ENCODE measurements around the gene USP34. TPM values are rescaled to one million over a fixed set of nuclear protein-coding genes. Genes with fewer than 3 reads are reported as not detected.
A peak's percentile ranks its signal among the peaks of the same experiment; 100 is the strongest.
"Not testable (repeated sequence)": the region's sequence is repeated elsewhere in the genome, so short reads cannot be mapped to it uniquely, and the experiment has no call there.

Gene USP34
- total RNA-seq, 1 donor from 2014 or later, result 83.8 TPM

DNA sequence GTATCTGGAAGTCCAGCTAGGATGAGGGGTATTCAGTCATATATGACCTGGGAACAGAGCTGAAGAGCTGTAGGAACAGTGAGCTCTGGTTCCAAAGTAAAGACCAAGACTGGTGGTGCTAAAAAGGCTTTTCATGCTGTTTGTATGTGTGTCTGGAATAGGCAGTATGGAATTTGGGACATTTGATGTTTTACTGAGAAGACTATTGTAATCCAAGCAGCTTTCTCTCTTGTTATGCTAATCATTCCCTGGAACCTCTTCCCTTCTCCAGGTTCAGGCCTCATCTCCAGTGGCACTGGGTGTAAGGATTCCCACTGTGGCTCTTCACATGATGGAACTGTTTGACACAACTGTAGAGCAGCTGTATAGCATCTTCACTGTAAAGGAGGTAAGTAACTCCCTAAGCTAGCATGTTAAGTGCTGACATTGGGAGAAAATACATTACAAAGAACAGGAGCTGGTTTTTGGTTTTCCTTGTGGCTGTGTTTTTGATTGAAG is 285.6 kb downstream of the USP34 start:
- no peak for DNase-seq (ENCODE audit: low read depth, low spot score)

DNA sequence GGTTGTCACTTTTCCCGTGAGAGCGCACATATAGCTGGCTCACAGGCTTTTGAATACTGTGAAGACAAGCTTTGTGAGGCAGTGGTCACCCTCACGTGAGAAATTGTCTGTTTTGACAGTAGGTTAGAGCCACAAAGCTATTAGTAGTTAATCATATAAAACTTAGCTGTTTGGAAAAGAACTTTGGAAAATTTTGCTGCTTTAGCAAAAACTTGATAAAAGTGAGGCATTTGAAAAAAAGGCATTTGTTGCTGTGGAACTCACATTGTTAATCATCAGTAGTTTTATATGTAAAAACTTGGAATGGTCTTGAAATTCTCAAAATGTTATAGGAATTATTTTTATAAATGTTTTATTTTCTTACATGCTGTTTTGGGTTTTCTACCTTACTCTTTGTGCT is 286.6 kb downstream of the USP34 start:
- DNase-seq (ENCODE audit: low read depth, low spot score), result no peak

DNA sequence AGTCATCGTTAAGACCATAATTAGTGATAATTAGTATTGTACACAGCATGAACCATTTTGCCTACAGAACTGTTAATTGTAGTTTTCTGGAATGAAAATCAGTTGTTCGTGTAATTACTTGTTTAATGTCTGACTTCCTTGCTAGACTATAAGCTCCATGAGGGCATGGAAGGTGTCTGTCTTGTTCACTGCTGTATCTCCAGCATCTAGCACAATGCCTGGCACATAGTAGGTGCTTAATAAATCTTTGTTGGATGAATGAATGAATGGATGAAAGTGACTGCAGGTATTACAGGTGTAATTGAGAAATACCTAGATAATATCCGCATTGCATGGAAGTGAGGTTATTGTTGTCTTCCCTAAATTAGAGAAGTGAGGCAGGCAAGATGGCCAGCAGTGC is 287.1 kb downstream of the USP34 start:
- DNase-seq (ENCODE audit: low read depth, low spot score), result no peak

DNA sequence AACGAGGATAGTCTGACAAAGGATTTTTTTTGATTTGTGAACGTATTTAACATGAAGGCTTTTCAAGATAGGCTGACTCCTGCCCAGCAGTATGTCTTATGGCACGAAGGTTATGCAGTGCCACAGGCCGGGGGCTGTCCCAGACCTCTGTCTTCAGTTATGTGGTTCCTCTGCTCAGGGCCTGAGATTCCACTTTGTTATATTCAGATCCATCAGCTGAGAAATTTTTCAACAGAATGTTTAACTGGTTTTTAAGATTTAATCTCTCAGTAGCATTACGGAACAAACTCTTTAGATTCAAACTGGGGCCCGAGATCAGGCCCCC is 288.9 kb downstream of the USP34 start:
- DNase-seq (ENCODE audit: low read depth, low spot score), result no peak

DNA sequence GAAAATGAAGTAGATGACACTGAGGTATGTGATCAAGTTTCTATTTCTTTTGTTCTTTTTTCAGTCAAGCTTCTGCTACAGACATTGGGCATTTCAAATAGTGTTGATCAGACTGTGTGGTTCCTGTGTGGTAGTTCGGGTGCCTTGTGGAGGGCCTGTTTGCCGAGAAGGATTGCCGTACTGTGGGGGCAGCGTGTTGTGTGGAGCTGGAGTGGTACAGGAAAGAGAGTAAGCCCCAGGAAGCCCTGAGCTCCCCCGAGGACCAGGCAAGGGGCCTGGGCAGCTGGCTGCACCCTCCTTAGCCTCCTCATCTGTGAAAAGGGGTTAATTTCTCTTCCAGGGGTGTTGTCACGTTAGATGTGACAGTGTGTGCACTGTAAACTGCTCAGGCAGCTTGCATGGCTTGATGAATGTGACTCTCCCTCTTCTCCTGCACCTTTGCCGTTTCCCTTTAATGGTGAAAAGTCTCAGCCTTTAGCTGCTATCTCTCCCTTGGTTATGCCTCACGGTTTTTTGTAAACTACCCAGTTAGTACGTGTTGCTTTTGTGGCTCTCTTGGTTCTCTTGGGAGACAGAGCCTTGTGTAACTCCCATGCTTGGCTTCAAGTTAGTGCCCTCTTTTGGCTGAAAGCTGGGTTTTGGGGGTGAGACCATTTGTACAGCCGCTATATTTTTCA is 289.4 kb downstream of the USP34 start:
- no peak for DNase-seq (ENCODE audit: low read depth, low spot score)

DNA sequence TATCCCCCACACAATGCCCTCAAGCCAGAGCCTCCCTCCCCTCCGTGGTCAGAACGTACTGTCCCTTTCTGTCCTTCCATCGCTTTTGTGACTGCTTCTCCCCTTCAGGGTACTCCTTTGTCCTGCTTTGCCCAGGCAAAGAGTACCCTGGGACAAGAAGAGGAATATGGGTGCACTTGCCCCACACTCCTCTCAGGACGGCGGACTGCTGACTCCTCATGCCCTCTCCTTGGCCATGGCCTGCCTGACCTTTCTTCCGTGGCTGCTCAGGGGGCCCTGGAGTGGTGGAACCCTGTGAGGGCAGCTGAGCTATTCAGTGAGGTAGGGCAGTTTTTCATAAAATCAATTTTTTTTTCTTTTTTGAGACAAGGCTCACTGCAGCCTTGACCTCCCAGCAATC is 290.2 kb downstream of the USP34 start:
- no peak for DNase-seq (ENCODE audit: low read depth, low spot score)

- peak; percentile 27 for DNase-seq (ENCODE audit: low read depth, low spot score)
Observed at GRCh38 chr2:61179701-61180639, 290.9 kb downstream of the USP34 start.

- no peak for DNase-seq (ENCODE audit: low read depth, low spot score)
Observed at GRCh38 chr2:61178603-61179545, 292.0 kb downstream of the USP34 start.

DNA sequence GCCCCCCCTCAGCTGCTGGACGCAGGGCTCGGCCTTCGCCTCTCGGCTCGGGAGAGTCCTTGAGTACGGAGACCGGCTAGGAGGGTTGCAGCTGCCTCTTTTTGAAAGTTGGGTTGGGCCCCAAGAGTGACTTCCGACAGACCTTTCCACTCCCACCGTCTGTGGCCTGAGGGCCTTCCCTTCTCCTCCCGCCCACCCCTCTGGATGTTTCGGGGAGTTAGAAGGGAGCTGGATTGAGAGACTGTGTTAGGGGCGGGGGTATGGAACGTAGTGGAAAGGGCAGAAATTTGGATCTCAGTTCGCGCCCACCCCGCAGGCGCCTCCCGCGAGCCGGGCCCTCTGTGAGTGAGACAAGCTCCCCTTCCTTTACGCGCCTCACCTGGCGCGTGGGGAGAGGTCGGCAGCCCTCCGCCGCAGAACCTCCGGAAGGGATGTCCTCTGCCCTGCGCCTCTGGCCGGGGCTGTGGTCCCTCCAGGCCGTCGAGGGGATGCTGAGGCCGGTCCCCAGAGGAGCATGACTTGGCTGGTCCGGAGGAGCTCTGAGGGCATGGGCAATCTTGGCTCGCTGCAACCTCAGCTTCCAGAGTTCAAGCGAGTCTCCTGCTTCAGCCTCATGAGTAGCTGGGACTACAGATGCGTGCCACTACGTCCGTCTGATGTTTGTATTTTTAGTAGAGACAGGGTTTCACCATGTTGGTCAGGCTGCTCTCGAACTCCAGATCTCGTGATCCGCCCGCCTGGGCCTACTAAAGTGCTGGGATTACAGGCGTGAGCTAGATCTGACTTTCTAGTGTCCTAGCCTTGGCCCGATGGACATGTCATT is 292.9 kb downstream of the USP34 start:
- no peak for DNase-seq (ENCODE audit: low read depth, low spot score)

GRCh38 chr2:61176755-61177726 is 293.8 kb downstream of the USP34 start:
- peak; percentile 71 for DNase-seq (ENCODE audit: low read depth, low spot score)

DNA sequence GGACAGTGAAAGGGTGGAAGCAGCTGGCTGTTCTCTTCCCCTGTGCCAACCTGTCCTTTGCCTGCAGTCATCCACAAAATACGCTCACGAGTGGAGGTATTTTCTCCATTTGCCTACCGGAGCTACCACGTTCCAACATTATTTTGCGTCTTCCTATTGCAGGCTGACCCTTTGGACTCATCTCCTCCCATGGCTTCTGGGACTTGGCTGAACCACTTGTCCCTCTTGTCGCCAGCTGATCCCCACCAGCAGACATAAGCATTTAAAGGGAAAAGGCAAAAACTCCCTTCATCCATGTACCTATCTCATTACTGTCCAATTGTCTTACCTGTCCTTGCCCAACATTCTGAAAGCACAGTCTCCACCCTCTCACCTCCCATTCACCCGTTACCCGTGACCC is 295.9 kb downstream of the USP34 start:
- no peak for DNase-seq (ENCODE audit: low read depth, low spot score)

DNA sequence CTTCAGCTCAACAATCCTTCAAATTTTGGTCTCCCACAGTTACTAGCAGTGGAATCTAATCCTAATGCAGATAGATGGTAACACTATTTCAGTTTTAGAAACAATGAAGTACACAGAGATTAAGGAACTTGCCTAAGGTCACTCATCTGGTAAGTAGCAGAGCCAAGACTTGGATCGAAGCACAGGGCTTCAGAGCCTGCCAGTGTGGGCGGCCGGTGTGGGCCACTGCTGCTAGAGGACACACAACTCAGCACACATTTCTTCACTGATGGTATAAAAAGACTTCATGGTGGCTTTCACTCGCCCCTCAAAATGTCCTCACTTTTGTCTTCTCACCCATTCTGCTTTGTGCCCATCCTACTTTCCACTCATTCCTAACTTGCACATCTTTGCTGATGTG is 297.8 kb downstream of the USP34 start:
- no peak for DNase-seq (ENCODE audit: low read depth, low spot score)

- no peak for DNase-seq (ENCODE audit: low read depth, low spot score)
Observed at GRCh38 chr2:61172671-61173070, 298.2 kb downstream of the USP34 start.

GRCh38 chr2:61167579-61167978 is 303.3 kb downstream of the USP34 start:
- no peak for DNase-seq (ENCODE audit: low read depth, low spot score)

DNA sequence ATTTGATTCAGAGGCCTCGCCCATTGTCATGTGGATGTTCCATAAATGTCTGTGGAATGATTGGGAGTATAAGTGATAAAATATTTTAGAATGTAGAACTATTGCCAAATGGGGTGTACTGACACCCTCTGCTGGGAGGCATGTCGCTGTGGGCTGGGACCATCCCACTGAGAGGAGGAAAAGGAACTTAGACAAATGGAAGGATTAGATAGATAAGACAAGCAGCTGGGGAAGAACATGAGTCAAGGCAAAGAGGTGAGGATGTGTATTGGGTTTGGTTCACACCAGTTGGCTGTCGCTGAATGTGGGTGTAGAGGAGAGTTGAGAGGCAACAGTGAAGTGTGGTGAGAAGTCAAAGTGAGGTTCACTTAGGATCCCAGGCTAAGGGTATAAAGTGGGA is 304.9 kb downstream of the USP34 start:
- DNase-seq (ENCODE audit: low read depth, low spot score), result no peak

DNA sequence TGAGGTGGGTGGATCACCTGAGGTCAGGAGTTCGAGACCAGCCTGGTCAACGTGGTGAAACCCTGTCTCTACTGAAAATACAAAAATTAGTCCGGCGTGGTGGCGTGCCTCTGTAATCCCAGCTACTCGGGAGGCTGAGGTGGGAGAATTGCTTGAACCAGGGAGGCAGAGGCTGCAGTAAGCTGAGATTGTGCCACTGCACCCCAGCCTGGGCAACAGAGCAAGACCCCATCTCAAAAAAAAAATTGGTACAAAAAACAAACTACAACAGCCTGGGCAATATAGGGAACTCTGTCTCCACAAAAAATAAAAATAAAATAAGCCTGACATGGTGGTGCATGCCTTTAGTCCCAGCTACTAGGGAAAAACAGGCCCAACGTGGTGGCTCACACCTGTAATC is 305.8 kb downstream of the USP34 start:
- DNase-seq (ENCODE audit: low read depth, low spot score), result not testable (repeated sequence)

- DNase-seq (ENCODE audit: low read depth, low spot score), result no peak
Observed at GRCh38 chr2:61162721-61163120, 308.2 kb downstream of the USP34 start.

DNA sequence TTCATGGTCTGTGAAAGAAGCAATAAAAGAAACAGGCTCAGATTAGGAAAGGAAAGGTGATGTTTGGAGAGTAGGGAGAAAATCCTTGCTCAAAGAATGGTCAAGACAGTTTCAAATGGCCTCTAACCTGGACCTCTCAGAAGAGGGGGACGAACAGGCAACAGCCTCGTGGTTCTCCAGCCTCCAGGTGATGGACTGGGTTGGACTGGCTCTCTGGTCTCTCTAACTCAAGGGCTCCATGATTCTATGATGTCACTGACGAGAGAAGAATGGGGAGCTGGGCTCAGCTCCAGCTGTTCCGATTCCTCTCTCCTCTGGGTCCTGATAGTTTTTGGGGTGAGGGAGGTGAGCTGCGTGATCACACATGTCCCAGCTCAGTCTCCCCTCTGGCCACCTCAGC is 309.0 kb downstream of the USP34 start, which contains the start of gene C2orf74:
Gene C2orf74 (plus strand): TSS at position 301 of the 400 bp plus-strand sequence. CDS start 327 bp downstream, outside the sequence.
- no peak for DNase-seq (ENCODE audit: low read depth, low spot score)

DNA sequence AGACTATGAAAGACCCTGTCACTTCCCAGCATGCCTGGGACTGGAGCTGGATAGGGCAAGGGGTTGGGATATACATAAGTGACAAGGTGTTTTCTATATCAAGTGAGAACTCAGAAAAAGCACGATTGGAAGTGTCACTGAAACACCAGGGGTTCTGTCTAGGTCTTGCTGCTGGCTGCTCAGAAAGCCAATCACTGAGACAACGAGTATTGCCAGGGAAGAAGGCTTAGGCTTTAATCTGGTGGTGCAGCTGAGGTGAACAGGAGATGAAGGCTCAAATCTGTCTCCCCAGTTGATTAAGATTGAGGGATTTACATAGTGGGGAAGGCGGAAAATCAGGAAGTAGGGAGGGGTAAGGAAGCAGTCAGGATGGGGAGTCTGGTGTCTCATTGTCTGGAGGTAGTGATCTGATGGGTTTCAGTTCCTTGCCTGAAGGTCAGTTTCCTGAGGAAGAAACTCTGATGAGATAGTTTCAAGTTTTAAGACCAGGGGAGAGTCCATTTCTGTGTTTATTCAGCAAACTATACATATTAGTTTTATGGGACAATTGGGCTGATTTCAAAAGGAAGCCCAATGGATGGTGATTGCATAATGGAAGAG is 312.4 kb downstream of the USP34 start:
- no peak for DNase-seq (ENCODE audit: low read depth, low spot score)
